HG02981 (cell line): Measurements from ENCODE around the gene KLHL21.
A peak's percentile ranks its signal among the peaks of the same experiment; 100 is the strongest.
"Not testable (repeated sequence)": the region's sequence is repeated elsewhere in the genome, so short reads cannot be mapped to it uniquely, and the experiment has no call there.

Experiments used
- ATAC-seq: cut with Tn5 transposase; IDR thresholded peaks from one replicate; pipeline ENCODE4 v1.9.1; 2021; ENCODE audit warnings: mild to moderate bottlenecking, moderate library complexity; ENCODE audit not compliant: unreplicated experiment

The KLHL21 gene

GRCh38 chr1:6585081-6585722, 17.5 kb downstream of the KLHL21 start:
- no peak for ATAC-seq

- no peak for ATAC-seq
Observed at GRCh38 chr1:6584126-6585080, 18.3 kb downstream of the KLHL21 start.

DNA sequence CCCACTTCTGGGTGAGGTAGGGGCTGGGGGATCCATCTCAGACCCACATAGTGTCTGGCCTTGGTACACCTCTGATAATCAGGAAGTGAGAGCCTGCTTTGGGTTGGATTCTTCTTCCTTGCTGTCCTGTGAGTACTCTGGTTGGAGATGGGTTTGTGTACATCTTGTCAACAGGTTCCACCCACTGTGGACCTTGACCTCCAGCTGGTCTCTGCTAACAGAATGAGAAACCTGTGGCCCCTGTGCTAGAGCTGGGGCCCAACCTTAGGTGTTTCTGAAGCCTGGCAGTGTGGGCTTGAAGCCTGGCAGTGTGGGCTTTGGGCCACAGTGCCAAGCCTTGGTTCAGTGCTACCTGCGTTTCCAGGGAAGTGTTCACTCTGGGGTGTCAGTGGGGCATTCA, 20.3 kb downstream of the KLHL21 start:
- no peak for ATAC-seq

DNA sequence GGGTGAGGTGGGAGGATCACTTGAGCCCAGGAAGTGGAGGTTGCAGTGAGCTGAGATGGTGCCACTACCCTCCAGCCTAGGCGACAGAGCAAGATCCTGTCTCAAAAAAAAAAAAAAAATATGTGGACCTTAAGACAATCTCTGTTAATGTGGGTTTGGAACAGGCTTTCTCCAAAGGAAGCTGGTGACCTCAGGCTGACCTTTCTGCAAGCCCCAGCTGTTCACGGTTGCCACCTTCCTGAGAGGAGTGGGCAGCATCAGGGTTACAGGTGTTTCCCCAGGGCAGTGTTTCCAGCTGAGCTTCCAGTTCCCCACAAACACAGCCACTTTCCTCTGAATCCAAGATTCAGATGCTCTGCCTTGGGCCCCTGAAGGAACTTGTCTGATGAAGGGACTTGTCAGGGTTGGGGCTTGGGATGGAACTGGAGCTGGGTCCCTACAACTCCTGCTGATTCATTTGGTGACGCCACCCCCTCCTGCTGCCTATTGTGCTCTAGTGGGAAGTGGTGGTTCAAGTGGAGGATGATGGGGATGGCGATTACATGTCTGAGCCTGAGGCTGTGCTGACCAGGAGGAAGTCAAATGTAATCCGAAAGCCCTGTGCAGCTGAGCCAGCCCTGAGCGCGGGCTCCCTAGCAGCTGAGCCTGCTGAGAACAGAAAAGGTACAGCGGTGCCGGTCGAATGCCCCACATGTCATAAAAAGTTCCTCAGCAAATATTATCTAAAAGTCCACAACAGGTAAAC, 20.9 kb downstream of the KLHL21 start:
- no peak for ATAC-seq

GRCh38 chr1:6580593-6581409, 21.9 kb downstream of the KLHL21 start:
- ATAC-seq: no peak

GRCh38 chr1:6580119-6580592, 22.5 kb downstream of the KLHL21 start:
- ATAC-seq: peak; percentile 21

DNA sequence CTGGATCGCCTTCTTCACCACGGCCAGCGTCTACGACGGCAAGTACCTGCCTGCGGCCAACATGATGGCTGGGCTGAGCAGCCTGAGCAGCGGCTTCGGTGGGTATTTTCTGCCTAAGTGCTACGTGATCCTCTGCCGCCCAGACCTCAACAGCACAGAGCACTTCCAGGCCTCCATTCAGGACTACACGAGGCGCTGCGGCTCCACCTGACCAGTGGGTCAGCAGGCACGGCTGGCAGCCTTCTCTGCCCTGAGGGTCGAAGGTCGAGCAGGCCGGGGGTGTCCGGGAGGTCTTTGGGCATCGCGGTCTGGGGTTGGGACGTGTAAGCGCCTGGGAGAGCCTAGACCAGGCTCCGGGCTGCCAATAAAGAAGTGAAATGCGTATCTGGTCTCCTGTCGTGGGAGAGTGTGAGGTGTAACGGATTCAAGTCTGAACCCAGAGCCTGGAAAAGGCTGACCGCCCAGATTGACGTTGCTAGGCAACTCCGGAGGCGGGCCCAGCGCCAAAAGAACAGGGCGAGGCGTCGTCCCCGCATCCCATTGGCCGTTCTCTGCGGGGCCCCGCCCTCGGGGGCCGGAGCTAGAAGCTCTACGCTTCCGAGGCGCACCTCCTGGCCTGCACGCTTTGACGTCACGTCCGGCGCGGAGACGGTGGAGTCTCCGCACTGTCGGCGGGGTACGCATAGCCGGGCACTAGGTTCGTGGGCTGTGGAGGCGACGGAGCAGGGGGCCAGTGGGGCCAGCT, 23.1 kb downstream of the KLHL21 start, which contains the start of gene ZBTB48:
Gene ZBTB48 (plus strand): TSS at position 621 of the 745 bp plus-strand sequence. CDS start 616 bp downstream, outside the sequence.
- peak; percentile 96 for ATAC-seq

DNA sequence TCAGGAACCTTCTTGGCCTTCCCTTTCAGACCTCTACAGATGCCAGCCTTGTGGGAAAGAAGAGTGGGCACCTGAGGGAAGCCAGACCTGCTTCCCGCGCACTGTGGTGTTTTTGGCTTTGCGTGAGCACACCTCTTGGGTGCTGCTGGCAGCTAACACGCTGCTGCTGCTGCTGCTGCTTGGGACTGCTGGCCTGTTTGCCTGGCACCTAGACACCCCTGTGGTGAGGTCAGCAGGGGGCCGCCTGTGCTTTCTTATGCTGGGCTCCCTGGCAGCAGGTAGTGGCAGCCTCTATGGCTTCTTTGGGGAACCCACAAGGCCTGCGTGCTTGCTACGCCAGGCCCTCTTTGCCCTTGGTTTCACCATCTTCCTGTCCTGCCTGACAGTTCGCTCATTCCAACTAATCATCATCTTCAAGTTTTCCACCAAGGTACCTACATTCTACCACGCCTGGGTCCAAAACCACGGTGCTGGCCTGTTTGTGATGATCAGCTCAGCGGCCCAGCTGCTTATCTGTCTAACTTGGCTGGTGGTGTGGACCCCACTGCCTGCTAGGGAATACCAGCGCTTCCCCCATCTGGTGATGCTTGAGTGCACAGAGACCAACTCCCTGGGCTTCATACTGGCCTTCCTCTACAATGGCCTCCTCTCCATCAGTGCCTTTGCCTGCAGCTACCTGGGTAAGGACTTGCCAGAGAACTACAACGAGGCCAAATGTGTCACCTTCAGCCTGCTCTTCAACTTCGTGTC, 23.9 kb downstream of the KLHL21 start:
- ATAC-seq: no peak

DNA sequence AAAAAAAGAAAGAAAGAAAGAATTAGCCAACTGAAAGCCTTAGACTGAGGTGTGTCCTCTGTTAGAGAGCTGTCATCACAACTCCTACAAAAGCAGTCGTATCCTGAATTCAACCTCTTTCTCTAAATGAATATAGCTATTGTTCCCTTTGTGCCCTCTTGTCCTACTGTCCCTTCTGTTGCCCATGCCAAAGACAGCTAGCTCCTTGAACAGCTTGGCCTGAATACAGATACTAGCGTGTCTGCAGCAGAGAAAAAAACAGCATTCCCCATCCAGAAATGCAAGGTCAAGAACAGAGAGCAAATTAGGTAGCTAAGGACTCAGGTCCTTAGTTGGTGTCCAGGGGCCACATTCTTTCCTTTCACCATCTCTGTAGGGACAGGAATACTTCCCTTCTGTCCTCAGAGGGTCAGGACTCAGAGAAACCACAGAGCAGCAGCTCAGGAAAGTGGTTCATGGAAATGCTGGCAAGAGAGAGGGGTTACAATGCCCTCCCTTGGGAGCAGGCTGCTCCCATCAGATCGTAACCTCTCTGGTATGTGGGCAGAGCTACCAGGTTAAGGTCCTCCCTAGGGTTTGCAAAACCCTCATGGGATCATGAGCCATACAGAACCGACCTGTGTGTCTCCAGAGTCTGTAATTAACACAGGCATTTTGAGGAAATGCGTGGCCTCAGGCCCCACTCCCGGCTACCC, 24.7 kb downstream of the KLHL21 start:
- ATAC-seq: no peak

- no peak for ATAC-seq
Observed at GRCh38 chr1:6574818-6575217, 27.9 kb downstream of the KLHL21 start.

GRCh38 chr1:6574025-6574620, 28.5 kb downstream of the KLHL21 start:
- ATAC-seq: no peak

DNA sequence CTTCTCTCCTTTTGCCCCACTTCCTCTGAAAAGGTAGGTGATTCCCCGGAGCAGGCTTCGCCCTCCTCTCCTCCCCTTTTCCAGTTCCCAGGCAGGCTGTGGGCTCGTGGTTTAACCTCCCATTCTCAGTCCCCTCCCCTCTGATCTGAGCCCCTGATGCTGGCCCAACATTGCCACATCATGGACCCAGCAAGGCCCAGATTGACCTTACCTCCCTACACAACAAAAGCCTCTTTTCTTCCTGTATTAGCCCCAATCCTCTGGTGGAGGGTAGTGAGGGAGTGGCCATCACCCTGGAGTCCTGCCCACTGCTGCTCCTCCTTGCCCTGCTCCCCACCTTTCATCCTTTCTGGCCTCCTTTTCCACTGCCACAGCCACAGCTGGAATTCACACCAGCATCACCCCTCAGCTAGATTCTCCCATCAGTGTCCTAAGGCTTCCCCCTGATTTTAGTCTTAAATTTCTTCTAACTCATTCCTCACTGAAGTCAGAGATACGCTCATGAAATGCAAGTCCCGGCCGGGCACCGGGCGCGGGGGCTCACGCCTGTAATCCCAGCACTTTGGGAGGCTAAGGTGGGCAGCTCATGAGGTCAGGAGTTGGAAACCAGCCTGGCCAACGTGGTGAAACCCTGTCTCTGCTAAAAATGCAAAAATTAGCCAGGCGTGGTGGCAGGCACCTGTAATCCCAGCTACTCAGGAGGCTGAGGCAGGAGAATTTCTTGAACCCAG, 29.9 kb downstream of the KLHL21 start:
- no peak for ATAC-seq

- ATAC-seq: no peak
Observed at GRCh38 chr1:6570987-6571386, 31.7 kb downstream of the KLHL21 start.

GRCh38 chr1:6570100-6570499, 32.6 kb downstream of the KLHL21 start:
- no peak for ATAC-seq

GRCh38 chr1:6569033-6569432, 33.6 kb downstream of the KLHL21 start:
- ATAC-seq: no peak

DNA sequence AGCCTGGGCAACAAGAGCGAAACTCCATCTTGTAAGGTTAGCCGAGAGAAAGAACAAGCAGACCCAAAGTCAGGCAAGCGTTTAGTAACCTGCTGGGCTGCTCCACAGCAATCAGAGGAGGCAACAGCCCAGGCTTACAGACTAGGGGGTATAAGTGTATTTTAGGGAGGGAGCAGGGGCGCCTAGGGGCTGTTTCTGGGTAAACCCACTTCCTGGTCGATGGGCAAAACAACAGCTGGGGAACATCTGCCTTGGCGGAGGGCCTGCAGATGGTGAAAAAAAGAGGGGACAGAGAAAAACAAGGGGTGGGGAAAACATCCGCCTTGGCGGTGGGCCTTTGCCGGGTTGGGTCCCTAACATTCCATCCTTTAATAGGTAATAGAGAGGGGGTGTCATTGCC, 42.4 kb downstream of the KLHL21 start:
- ATAC-seq: no peak

DNA sequence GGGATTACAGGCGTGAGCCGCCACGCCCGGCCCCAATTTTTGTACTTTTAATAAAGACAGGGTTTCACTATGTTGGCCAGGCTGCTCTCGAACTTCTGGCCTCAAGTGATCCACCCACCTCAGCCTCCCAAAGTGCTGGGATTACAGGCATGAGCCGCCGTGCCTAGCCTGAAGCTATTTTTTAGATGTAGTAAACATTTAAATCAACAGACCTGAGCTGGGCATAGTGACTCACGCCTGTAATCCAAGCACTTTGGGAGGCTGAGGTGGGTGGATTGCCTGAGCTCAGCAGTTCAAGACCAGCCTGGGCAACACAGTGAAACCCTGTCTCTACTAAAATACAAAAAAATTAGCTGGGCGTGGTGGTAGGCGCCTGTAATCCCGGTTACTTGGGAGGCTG, 43.5 kb downstream of the KLHL21 start:
- ATAC-seq: not testable (repeated sequence)
